Right atrium auricular region (tissue), 2 donors: ENCODE results near the gene DNMT3A. TPM values are rescaled to one million over a fixed set of nuclear protein-coding genes. Genes with fewer than 3 reads are reported as not detected.

Source experiments
- DNase-seq: peaks from one replicate; pipeline ENCODE4 v3.0.0-alpha.2; 2019; ENCODE audit warnings: low spot score
- H3K27ac ChIP-seq, 2 donors: fragments of 200-600 bp; sonication (generic); 1 replicate in 1 of 2; 2 replicates in 1 of 2; pipeline ENCODE4 v1.5.1; 2016 to 2019
- H3K27me3 ChIP-seq, 2 donors: fragments of 200-600 bp; sonication (generic); one replicate each; pipeline versions ENCODE4 v1.5.1 to v1.6.0; 2017 to 2019
- H3K36me3 ChIP-seq: fragments of 200-600 bp; sonication (generic); one replicate; pipeline ENCODE4 v1.5.1; 2016
- H3K4me1 ChIP-seq, 2 donors: fragments of 200-600 bp; sonication (generic); one replicate each; pipeline versions ENCODE4 v1.5.1 to v1.6.0; 2017 to 2019
- H3K4me3 ChIP-seq, 2 donors: fragments of 200-600 bp; sonication (generic); 1 replicate in 1 of 2; 2 replicates in 1 of 2; pipeline ENCODE4 v1.5.1; 2017 to 2019; ENCODE audit warnings: mild to moderate bottlenecking in 1 of 2, moderate library complexity in 1 of 2
- H3K9me3 ChIP-seq, 2 donors: fragments of 200-600 bp; sonication (generic); one replicate each; pipeline ENCODE4 v1.5.1; 2019
- total RNA-seq, 2 donors: library from RNA; depleted of rRNA; stranded (reverse); fragments of >200 nt; gene quantifications; one replicate each; pipeline ENCODE4 v1.1.0, GENCODE V29; 2016
- TF ChIP-seq, protein P1 (sequence below), 2 donors: fragments of 200-600 bp; sonication (generic); IDR thresholded peaks; one replicate each; pipeline ENCODE4 v1.5.1; 2019; ENCODE audit warnings: antibody characterized with exemption in 2 of 2

DNMT3A gene
- total RNA-seq, 2 donors from 2014 or later = 6.0 to 8.1 TPM

DNA sequence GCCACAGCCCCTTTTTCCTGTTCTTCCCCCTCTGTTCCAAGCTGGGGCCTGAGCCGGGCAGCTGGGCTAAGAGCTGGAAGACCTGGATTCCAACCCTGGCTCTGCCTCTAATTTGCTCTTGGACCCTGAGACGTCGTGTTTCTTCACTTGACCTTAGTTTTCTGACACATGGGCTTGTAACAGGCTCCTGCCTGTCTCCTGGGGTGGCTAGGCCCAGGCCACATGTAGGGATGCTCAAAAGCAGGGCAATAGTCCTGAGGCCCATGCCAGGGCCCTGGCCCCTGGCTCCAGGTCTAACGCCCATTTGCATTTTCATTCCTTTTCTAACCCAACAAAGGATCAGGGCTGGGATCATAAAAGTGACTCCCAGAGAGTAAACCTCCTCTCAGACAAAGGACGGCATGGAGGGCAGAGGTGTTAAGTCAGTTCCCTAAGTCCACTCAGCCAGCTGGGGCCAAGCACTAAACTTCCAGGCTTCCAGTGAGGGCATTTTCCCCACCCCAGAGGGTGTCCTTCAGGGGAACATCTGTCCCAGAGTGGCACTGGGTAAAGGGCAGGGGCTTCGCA is 16.6 kb upstream of the DNMT3A start:
- H3K4me3 ChIP-seq = no peak overlapping the region
- H3K27ac ChIP-seq = no peak overlapping the region
- peaks cover 0 to 6% of the 10 kb centered on the region in 2 donors for H3K4me1 ChIP-seq
- H3K27me3 ChIP-seq = no peaks in the 10 kb centered on the region
- H3K36me3 ChIP-seq = no peaks in the 10 kb centered on the region
- TF ChIP-seq, protein P1, sequence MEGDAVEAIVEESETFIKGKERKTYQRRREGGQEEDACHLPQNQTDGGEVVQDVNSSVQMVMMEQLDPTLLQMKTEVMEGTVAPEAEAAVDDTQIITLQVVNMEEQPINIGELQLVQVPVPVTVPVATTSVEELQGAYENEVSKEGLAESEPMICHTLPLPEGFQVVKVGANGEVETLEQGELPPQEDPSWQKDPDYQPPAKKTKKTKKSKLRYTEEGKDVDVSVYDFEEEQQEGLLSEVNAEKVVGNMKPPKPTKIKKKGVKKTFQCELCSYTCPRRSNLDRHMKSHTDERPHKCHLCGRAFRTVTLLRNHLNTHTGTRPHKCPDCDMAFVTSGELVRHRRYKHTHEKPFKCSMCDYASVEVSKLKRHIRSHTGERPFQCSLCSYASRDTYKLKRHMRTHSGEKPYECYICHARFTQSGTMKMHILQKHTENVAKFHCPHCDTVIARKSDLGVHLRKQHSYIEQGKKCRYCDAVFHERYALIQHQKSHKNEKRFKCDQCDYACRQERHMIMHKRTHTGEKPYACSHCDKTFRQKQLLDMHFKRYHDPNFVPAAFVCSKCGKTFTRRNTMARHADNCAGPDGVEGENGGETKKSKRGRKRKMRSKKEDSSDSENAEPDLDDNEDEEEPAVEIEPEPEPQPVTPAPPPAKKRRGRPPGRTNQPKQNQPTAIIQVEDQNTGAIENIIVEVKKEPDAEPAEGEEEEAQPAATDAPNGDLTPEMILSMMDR (IDR thresholded peaks at IDR 0.05) = no peak
- no peaks in the 10 kb centered on the region for H3K9me3 ChIP-seq
- no peak for DNase-seq

DNA sequence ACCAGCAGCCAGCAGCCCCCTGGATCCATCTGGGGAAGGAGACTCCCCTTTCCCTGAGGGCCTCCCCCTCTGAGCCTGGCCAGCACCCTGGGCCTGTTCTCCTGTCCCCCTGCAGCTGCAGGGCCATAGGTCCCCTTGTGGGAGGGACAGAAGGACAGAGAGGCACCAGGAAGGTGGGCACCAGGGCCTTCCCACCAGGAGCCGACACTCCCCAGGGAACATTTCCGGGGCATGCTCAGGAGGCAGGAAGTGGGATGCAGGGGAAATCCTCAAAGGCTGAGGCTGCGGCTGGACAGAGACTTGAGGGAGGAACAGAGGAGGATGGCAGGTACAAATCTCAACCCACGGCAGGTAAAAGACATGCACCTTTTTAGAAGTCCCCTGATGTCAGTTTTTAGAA is 14.4 kb upstream of the DNMT3A start:
- H3K4me1 ChIP-seq = no peaks in the 10 kb centered on the region
- H3K27ac ChIP-seq = no peak overlapping the region
- H3K27me3 ChIP-seq = no peaks in the 10 kb centered on the region
- no peak overlapping the region for H3K4me3 ChIP-seq
- TF ChIP-seq, protein P1 (IDR thresholded peaks at IDR 0.05) = no peak
- H3K36me3 ChIP-seq = no peaks in the 10 kb centered on the region
- no peak for DNase-seq
- no peaks in the 10 kb centered on the region for H3K9me3 ChIP-seq

DNA sequence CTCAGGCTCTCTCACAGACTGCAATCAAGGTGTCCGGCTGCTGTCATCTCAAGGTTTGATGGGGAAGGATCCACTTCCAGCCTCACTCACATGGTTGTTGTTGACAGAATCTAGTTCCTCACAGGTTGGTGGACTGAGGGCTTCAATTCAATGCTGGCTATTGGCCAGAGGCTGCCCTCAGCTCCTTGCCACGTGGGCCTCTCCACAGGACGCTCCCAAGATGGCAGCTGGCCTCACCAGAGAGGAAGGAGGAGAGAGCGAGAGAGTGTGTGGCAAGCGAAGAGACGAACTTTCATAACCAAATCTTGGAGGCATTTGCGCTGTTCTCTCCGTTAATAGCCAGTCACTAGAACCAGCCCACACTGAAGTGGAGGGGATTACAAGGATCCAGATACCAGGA is 13.5 kb upstream of the DNMT3A start:
- no peak overlapping the region for H3K4me3 ChIP-seq
- no peaks in the 10 kb centered on the region for H3K36me3 ChIP-seq
- DNase-seq = no peak
- no peak overlapping the region for H3K27ac ChIP-seq
- TF ChIP-seq, protein P1 (IDR thresholded peaks at IDR 0.05) = no peak
- no peaks in the 10 kb centered on the region for H3K4me1 ChIP-seq
- no peaks in the 10 kb centered on the region for H3K27me3 ChIP-seq
- no peaks in the 10 kb centered on the region for H3K9me3 ChIP-seq

DNA sequence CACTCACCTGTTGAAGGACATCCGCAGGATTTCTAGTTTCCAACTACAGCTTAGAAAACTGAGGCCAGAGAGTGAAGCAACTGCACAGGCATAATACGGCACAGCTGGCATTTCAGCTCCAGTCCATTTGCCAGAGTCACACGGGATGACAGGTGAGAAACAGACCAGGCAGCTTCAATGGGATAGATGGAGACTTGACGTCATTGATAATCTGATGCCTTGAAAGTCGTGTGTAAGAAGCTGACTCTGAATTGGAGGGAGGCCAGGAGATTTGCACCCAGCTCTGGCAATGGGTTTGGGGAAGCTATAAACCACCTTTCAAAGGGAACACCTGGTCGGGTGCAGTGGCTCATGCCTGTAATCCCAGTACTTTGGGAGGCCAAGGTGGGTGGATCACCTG is 12.4 kb upstream of the DNMT3A start:
- Histone ChIP-seq H3K27me3 (no peaks in the 10 kb centered on the region), H3K9me3 (no peaks in the 10 kb centered on the region), H3K27ac (no peak overlapping the region), H3K4me1 (no peaks in the 10 kb centered on the region), H3K4me3 (no peak overlapping the region), H3K36me3 (no peaks in the 10 kb centered on the region)
- DNase-seq = no peak
- TF ChIP-seq, protein P1 (IDR thresholded peaks at IDR 0.05) = no peak

DNA sequence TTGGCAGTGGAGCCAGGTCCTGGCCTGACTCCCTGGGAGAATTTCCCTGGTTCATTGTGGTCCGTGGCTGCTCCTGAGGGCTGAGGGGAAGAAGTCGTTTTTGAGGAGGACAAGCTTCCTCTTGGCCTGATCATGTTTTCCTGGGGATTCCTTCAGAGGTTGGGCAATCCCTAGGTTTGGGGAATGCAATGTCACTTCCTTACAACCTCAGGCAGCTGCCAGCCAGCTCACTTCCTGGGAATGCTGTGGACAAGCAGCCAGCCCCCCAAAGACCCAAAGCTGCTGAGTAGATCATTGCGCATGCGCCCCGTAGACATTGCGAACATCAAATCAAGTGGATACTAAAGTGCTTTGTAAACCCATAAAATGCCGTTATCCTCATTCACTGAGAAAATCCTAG is 7.7 kb upstream of the DNMT3A start:
- TF ChIP-seq, protein P1 (IDR thresholded peaks at IDR 0.05) = no peak
- Histone ChIP-seq H3K27me3 (no peaks in the 10 kb centered on the region), H3K4me1 (no peaks in the 10 kb centered on the region), H3K36me3 (no peaks in the 10 kb centered on the region), H3K27ac (no peak overlapping the region), H3K4me3 (no peak overlapping the region), H3K9me3 (no peaks in the 10 kb centered on the region)
- DNase-seq = no peak

DNA sequence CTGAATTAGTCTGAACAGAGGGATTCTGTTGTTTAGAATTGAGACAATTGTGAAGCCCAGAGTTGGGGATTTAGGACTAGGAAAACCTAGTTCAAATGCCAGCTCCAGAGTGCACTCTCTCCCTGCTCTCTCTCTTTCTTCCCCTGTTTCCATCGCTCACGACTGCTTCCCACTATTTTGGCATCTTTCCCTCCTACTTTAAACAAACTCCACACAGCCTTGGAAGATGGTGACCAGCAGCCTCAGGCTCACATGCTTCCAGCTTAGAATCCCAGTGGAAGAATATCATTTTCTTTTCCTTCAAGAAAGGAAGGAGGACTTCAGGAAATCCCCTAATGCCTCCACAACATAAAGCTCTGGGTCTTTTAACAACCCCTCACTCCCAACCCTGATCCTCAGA is 6.1 kb upstream of the DNMT3A start:
- Histone ChIP-seq H3K9me3 (no peaks in the 10 kb centered on the region), H3K27ac (no peak overlapping the region), H3K27me3 (no peaks in the 10 kb centered on the region), H3K36me3 (no peaks in the 10 kb centered on the region), H3K4me3 (no peak overlapping the region), H3K4me1 (peaks cover 0 to under 1% of the 10 kb centered on the region in 2 donors)
- TF ChIP-seq, protein P1 (IDR thresholded peaks at IDR 0.05) = no peak
- no peak for DNase-seq
